Neutrophil (primary cell): Measurements from ENCODE around the gene GLIS1.

Source experiments
- H3K27ac ChIP-seq: fragments of 200-600 bp; sonication (generic); 2 replicates; pipeline ENCODE4 v1.5.1; 2016; ENCODE audit warnings: mild to moderate bottlenecking, moderate library complexity
- H3K27me3 ChIP-seq: fragments of 200-600 bp; sonication (generic); 2 replicates; pipeline ENCODE4 v1.6.0; 2016; ENCODE audit warnings: mild to moderate bottlenecking
- H3K36me3 ChIP-seq: fragments of 200-600 bp; sonication (generic); 2 replicates; pipeline ENCODE4 v1.5.1; 2017
- H3K4me1 ChIP-seq, 2 experiments: fragments of 200-600 bp in 1 of 2; sonication (generic) in 1 of 2; 1 replicate in 1 of 2; 2 replicates in 1 of 2; pipeline versions ENCODE4 v1.5.1 to v1.6.1; 2013 to 2016; ENCODE audit warnings: low read depth in 1 of 2, low read length in 1 of 2, mild to moderate bottlenecking in 1 of 2, moderate library complexity in 1 of 2; ENCODE audit not compliant: control insufficient read depth in 1 of 2, insufficient read depth in 1 of 2
- H3K4me3 ChIP-seq, 2 experiments: fragments of 200-600 bp in 1 of 2; sonication (generic) in 1 of 2; 1 replicate in 1 of 2; 2 replicates in 1 of 2; pipeline ENCODE4 v1.5.1; 2013 to 2016; ENCODE audit warnings: low read depth in 1 of 2, low read length in 1 of 2, mild to moderate bottlenecking in 1 of 2, moderate library complexity in 1 of 2
- H3K9me3 ChIP-seq: fragments of 200-600 bp; sonication (generic); 2 replicates; pipeline ENCODE4 v1.5.1; 2016
- CTCF ChIP-seq: fragments of 200-600 bp; sonication (generic); IDR thresholded peaks from 2 replicates; pipeline ENCODE4 v1.5.1; 2016; ENCODE audit warnings: antibody characterized with exemption

Gene GLIS1

GRCh38 chr1:53604291-53604919, 134.6 kb downstream of the GLIS1 start:
- no peak for TF ChIP-seq CTCF
- Histone ChIP-seq H3K4me1 (no peaks in the 10 kb centered on the region), H3K27ac (no peak overlapping the region), H3K9me3 (no peaks in the 10 kb centered on the region), H3K27me3 (no peaks in the 10 kb centered on the region), H3K4me3 (no peak overlapping the region), H3K36me3 (no peaks in the 10 kb centered on the region)

- H3K36me3 ChIP-seq, result no peaks in the 10 kb centered on the region
- H3K4me3 ChIP-seq, result no peak overlapping the region
- H3K27me3 ChIP-seq, result no peaks in the 10 kb centered on the region
- no peaks in the 10 kb centered on the region for H3K9me3 ChIP-seq
- no peak overlapping the region for H3K27ac ChIP-seq
- TF ChIP-seq CTCF, result no peak
- no peaks in the 10 kb centered on the region for H3K4me1 ChIP-seq
Measured at GRCh38 chr1:53603431-53603830, 135.5 kb downstream of the GLIS1 start.

GRCh38 chr1:53601867-53602775, 136.8 kb downstream of the GLIS1 start:
- H3K9me3 ChIP-seq, result no peaks in the 10 kb centered on the region
- no peak overlapping the region for H3K27ac ChIP-seq
- no peaks in the 10 kb centered on the region for H3K36me3 ChIP-seq
- no peaks in the 10 kb centered on the region for H3K4me1 ChIP-seq
- TF ChIP-seq CTCF, result no peak
- H3K4me3 ChIP-seq, result no peak overlapping the region
- no peaks in the 10 kb centered on the region for H3K27me3 ChIP-seq

- Histone ChIP-seq H3K9me3 (no peaks in the 10 kb centered on the region), H3K4me1 (no peaks in the 10 kb centered on the region)
- TF ChIP-seq CTCF, result no peak
Measured at GRCh38 chr1:53601031-53601745, 137.8 kb downstream of the GLIS1 start.

GRCh38 chr1:53600561-53600960, 138.4 kb downstream of the GLIS1 start:
- Histone ChIP-seq H3K9me3 (no peaks in the 10 kb centered on the region), H3K36me3 (no peaks in the 10 kb centered on the region), H3K4me1 (no peaks in the 10 kb centered on the region), H3K27me3 (no peaks in the 10 kb centered on the region), H3K27ac (no peak overlapping the region), H3K4me3 (no peak overlapping the region)
- TF ChIP-seq CTCF, result no peak

More at GRCh38 chr1:53601031-53601745, 137.8 kb downstream of the GLIS1 start:
- H3K27ac ChIP-seq, result no peak overlapping the region
- H3K27me3 ChIP-seq, result no peaks in the 10 kb centered on the region
- no peaks in the 10 kb centered on the region for H3K36me3 ChIP-seq
- no peak overlapping the region for H3K4me3 ChIP-seq
